Peyer's patch (tissue), 4 donors: ENCODE data around the gene LAMC1.

Experiments
- CTCF ChIP-seq, 6 experiments: fragments of 450-650 bp in 4 of 6; fragments of 200-600 bp in 2 of 6; sonication (generic) in 1 of 6; IDR thresholded peaks; one replicate each; pipeline ENCODE4 v1.5.1; 2017 to 2019; ENCODE audit warnings: antibody characterized with exemption in 6 of 6, mild to moderate bottlenecking in 3 of 6, moderate library complexity in 1 of 6
- POLR2A ChIP-seq, 2 donors: fragments of 450-650 bp; IDR thresholded peaks; one replicate each; pipeline ENCODE4 v1.5.1; 2017; ENCODE audit warnings: antibody characterized with exemption in 2 of 2, mild to moderate bottlenecking in 2 of 2, moderate library complexity in 2 of 2

- TF ChIP-seq CTCF (IDR thresholded peaks at IDR 0.05), result no peak
- no peak for TF ChIP-seq POLR2A (IDR thresholded peaks at IDR 0.05)
Observed at GRCh38 chr1:183094351-183094750, 71.1 kb downstream of the LAMC1 start.
